GM12875 (cell line): Measurements from ENCODE around the gene ROPN1L.
"Not testable (repeated sequence)": the region's sequence is repeated elsewhere in the genome, so short reads cannot be mapped to it uniquely, and the experiment has no call there.

Experiments
- H3K4me3 ChIP-seq: one replicate; pipeline ENCODE4 v1.5.1; 2011; ENCODE audit warnings: low read depth, low read length, control low read depth
- CTCF ChIP-seq: IDR thresholded peaks from 2 replicates; pipeline ENCODE4 v1.5.1; 2011; ENCODE audit warnings: low read depth, mild to moderate bottlenecking, control low read depth, inconsistent platforms, low read length, moderate library complexity, borderline replicate concordance; ENCODE audit not compliant: insufficient read depth

ROPN1L gene

DNA sequence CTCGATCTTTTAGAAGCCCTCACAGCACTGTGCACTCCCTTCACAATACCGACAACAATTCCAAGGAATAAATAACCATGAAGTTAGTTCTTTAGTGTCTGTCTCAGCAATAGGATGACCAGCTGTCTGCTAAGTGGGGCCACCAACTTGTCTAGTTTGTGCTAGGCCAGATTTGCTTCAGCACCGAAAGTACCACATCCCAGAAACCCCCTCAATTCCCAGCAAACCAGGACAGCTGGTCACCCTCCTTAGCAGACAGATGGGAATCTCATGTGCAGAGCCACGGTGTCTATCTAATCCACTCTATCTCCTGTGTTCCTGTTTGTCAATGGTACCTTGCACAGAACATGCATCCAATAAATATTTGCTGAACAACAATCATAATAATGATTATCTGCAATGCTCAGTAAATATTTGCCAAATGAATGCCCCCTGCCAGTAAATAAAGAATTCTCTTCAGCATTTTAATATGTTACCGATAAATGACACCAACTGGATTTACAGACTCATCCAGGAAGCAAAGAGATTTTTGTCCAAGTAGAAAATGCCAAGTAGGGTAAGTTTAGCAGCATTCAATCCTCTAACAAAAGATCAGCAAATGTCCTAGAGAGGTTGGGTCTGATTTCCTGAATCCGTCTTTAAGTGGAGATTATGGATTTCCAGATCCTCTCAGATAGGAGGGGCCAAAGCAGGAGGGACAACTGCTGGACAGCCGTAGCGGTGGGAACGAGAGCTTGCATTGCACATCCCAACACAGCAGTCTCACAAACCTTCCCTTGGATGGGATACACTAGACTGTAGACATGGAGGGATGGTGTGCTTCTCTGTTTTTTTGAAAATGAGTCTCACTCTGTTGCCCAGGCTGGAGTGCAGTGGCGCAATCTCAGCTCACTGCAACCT lies 70.3 kb downstream of the ROPN1L start:
- H3K4me3 ChIP-seq = no peak overlapping the region
- no peak for TF ChIP-seq CTCF

- no peak overlapping the region for H3K4me3 ChIP-seq
- no peak for TF ChIP-seq CTCF
Observed at GRCh38 chr5:10513501-10514442, 72.1 kb downstream of the ROPN1L start.

- H3K4me3 ChIP-seq = not testable (repeated sequence)
Observed at GRCh38 chr5:10514572-10514971, 72.9 kb downstream of the ROPN1L start.
